ENCODE data around the gene PTP4A1. TPM values are rescaled to one million over a fixed set of nuclear protein-coding genes. Genes with fewer than 3 reads are reported as not detected.

Gene PTP4A1
- total and polyA plus RNA-seq, 2 of the 13 experiments (the other 11 are each of a cell fraction or from before 2014, with no cell fraction given) = 141 to 376 TPM

DNA sequence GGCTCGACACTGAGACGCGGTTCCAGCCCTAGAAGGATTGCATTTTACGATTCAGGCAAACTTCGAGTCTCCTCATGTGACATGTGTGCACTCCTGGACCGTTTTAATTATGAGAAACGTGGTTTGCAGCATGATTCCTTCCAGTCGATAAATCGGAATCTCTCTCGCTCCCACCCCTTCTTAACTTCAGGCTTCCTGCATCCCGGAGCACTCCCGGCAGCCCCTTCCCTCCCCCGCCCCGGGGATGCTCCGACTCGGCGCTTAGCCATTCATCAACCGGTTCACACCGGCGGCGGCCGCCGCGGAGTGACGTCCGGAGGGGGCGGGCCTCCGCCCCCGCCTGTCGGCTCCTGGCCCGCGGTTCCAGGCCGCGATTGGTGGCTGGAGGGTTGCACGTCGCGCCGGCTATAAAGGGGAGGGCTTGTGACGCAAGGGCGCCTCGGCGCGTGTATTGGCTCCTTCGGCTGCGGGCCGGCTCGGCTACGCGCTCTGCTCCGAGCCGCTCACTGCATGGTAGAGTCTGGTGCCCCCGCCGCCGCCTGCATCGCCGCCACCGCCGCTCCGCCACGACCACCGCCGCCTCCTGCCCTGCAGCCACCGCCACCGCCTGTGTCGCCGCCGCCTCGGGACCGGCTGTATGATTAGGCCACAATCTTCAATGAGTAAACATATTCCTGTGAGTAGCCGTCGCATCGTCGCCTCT is at the start of gene PTP4A1, which contains the start of gene LOC128125822 (continued):
- TF ChIP-seq AGO1 (IDR thresholded peaks at IDR 0.05; ENCODE audit: low read depth, low read length, poor library complexity, severe bottlenecking) = no peak
- TF ChIP-seq PCBP1 (IDR thresholded peaks at IDR 0.05; ENCODE audit: borderline replicate concordance, low read depth, low read length) = 0 out of 2 replicates have a peak, but pooled peaks have one; percentile 30
- no peak for TF ChIP-seq AGO2 (optimal IDR thresholded peaks at IDR 0.05; ENCODE audit: low read depth, low read length)
- peak; percentile 38; the same call in 1 of the 2 replicates for TF ChIP-seq RXRB (CRISPR knock-in tag; IDR thresholded peaks at IDR 0.05; ENCODE audit: borderline replicate concordance)
- peak; percentile 43; the same call in 1 of the 2 replicates for TF ChIP-seq TIGD3 (CRISPR knock-in tag; IDR thresholded peaks at IDR 0.05; ENCODE audit: borderline replicate concordance)
- peak; percentile 96 for TF ChIP-seq KDM5B (CRISPR knock-in tag; IDR thresholded peaks at IDR 0.05; ENCODE audit: borderline replicate concordance)
- TF ChIP-seq NKX3-1 (CRISPR knock-in tag; IDR thresholded peaks at IDR 0.05) = peak; percentile 22
- TF ChIP-seq REPIN1 (CRISPR knock-in tag; IDR thresholded peaks at IDR 0.05; ENCODE audit: borderline replicate concordance, low read depth) = peak; percentile 51; the same call in 1 of the 2 replicates
- no peak; the same call in 1 of the 2 replicates for TF ChIP-seq RARG (CRISPR knock-in tag; IDR thresholded peaks at IDR 0.05; ENCODE audit: low read depth)
- TF ChIP-seq, protein P1, sequence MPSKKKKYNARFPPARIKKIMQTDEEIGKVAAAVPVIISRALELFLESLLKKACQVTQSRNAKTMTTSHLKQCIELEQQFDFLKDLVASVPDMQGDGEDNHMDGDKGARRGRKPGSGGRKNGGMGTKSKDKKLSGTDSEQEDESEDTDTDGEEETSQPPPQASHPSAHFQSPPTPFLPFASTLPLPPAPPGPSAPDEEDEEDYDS (CRISPR knock-in tag; IDR thresholded peaks at IDR 0.05) = peak; percentile 98
- peak; percentile 77; the same call in 1 of the 2 replicates for TF ChIP-seq ZNF775 (CRISPR knock-in tag; IDR thresholded peaks at IDR 0.05; ENCODE audit: borderline replicate concordance)
- peak; percentile 95 for TF ChIP-seq ZBTB38 (CRISPR knock-in tag; IDR thresholded peaks at IDR 0.05)
- TF ChIP-seq MED8 (CRISPR knock-in tag; IDR thresholded peaks at IDR 0.05; ENCODE audit: insufficient replicate concordance) = peak; percentile 87
- no peak; the same call in 1 of the 2 replicates for TF ChIP-seq RFXANK (CRISPR knock-in tag; IDR thresholded peaks at IDR 0.05)
- no peak for TF ChIP-seq ZNF503 (CRISPR knock-in tag; IDR thresholded peaks at IDR 0.05)
- no peak for TF ChIP-seq NR2F6 (IDR thresholded peaks at IDR 0.05)
- TF ChIP-seq NR2F6 (CRISPR knock-in tag; IDR thresholded peaks at IDR 0.05) = peak; percentile 3; the same call in 1 of the 2 replicates
- no peak; the same call in none of the 2 replicates for TF ChIP-seq MNT (IDR thresholded peaks at IDR 0.05)
- TF ChIP-seq, protein P2, sequence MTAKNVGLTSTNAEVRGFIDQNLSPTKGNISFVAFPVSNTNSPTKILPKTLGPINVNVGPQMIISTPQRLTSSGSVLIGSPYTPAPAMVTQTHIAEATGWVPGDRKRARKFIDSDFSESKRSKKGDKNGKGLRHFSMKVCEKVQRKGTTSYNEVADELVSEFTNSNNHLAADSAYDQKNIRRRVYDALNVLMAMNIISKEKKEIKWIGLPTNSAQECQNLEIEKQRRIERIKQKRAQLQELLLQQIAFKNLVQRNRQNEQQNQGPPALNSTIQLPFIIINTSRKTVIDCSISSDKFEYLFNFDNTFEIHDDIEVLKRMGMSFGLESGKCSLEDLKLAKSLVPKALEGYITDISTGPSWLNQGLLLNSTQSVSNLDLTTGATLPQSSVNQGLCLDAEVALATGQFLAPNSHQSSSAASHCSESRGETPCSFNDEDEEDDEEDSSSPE (CRISPR knock-in tag; IDR thresholded peaks at IDR 0.05) = peak; percentile 69
- TF ChIP-seq ZEB1 (IDR thresholded peaks at IDR 0.05; ENCODE audit: insufficient replicate concordance, low read depth) = no peak
- TF ChIP-seq, protein P3, sequence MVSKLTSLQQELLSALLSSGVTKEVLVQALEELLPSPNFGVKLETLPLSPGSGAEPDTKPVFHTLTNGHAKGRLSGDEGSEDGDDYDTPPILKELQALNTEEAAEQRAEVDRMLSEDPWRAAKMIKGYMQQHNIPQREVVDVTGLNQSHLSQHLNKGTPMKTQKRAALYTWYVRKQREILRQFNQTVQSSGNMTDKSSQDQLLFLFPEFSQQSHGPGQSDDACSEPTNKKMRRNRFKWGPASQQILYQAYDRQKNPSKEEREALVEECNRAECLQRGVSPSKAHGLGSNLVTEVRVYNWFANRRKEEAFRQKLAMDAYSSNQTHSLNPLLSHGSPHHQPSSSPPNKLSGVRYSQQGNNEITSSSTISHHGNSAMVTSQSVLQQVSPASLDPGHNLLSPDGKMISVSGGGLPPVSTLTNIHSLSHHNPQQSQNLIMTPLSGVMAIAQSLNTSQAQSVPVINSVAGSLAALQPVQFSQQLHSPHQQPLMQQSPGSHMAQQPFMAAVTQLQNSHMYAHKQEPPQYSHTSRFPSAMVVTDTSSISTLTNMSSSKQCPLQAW (CRISPR knock-in tag; IDR thresholded peaks at IDR 0.05) = peak; percentile 84
- TF ChIP-seq CEBPG (CRISPR knock-in tag; IDR thresholded peaks at IDR 0.05) = peak; percentile 74
